GM18861 (cell line): ENCODE measurements around the gene SPAG8.
A peak's percentile ranks its signal among the peaks of the same experiment; 100 is the strongest.

ENCODE experiments used
- ATAC-seq: cut with Tn5 transposase; IDR thresholded peaks from one replicate; pipeline ENCODE4 v1.9.1; 2021; ENCODE audit not compliant: unreplicated experiment

Gene SPAG8

DNA sequence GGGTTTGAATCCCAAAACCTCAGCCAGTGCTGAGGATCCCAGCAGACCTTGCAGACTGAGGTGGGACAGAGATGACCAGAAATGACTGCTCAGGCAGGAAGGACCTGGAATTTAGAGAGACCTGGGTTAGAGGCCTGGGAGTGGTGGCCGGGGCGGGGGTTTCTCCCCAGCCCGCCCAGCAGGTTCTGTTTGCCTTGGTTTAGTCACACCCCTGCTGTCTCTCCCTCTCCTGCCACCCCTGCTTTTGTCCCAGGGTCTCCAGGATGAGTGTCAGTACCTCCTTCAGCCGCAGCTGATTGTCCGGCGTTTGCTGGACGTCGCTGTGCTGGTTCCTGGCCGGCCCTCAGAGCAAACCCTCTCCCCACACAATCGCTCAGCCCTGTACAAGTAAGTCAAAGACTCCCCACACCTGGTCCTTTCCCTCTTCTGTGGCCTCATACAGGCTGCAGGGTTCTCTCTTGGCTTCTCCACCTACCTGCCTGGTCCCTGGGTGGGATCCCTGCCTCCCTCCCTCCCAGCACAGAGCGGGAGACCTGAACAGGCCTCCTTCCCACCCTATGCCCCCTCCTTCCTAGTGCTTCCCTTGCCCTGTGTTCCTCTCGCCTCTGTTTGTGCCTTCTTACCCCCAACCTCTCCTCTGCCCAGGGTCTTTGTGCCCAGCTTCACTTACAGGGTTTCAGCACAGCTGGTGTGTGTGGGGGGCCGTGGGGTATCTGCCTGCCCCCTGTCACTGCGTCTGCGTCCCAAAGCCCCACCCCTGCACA is 29.0 kb upstream of the SPAG8 start:
- ATAC-seq = no peak

DNA sequence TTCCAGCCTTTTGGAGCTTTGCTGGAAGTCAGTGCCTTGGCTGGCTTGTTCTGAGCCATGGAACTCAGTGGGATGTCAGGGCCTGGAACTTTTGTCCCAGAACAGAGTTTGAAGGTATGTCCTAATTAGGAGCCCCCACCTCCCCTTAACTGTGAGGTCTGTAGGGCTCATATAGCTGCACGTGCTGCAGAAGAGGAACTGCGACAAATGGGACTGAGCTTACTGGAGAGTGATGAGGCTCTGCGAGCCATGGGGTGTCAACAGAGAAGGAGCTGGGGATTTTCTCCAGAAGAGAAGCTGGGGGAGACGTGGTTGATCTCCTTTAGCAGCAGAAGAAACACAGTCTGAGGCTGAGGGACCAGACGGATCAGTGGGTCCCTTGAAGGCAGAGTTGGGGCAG is 27.9 kb upstream of the SPAG8 start:
- ATAC-seq = no peak

DNA sequence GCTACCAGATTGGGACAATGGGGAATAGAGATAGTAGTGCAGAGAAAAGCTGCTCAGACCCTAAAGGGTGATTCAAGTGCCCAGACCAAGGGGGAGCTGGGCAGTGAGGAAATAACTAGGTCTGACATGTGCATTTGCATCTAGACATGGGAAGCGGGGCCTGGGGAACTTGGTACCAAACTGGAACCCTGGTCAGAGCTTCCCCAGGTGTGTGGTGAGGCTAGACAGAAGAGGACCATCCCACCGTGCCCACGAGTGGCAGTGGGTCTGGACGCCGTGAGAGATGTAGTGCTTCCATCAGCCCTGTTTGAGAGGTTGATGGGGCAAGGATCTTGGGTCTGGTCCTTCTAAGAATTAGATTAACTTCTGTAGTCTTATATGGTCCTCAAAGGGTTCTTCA is 24.5 kb upstream of the SPAG8 start:
- ATAC-seq = no peak

DNA sequence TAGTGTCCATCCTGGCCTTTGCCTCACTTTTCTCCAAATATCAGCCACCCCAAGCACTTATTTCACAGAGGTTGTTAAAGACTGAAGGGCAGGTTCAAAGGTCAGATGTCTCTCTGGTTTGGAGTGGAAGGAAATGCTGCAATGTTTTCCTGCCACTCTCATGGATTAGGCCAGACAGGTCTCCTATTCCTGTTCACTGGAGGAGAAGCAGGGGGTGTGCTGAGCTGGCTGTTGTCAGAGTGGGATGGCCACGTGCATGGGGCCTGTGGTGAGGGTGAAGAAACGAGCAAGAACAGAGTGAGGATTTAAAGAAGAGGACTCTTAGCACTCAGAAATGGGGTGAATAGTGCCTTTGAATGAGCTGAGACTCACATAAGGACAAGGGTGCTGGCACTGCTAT is 23.7 kb upstream of the SPAG8 start:
- ATAC-seq = no peak

DNA sequence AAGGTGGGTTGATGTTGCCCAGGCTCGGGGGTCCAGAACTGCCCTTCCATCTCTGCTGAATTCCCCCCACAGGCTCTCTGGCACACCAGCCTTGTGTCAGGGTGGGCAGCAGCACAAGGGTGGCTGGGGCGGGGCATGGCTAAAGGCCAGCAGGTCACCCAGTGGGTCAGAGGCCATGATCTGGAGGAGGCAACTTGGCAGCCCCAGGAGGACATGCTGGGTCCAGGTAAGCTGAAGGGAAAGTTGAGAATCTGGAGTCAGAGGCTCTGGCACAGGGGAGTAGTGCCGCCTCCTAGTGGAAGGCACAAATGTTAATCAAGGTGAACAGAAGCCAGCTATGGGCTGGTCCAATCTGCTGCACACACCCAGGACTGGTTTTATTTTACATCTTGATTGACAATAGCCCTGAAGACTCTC is 23.2 kb upstream of the SPAG8 start:
- ATAC-seq = no peak

DNA sequence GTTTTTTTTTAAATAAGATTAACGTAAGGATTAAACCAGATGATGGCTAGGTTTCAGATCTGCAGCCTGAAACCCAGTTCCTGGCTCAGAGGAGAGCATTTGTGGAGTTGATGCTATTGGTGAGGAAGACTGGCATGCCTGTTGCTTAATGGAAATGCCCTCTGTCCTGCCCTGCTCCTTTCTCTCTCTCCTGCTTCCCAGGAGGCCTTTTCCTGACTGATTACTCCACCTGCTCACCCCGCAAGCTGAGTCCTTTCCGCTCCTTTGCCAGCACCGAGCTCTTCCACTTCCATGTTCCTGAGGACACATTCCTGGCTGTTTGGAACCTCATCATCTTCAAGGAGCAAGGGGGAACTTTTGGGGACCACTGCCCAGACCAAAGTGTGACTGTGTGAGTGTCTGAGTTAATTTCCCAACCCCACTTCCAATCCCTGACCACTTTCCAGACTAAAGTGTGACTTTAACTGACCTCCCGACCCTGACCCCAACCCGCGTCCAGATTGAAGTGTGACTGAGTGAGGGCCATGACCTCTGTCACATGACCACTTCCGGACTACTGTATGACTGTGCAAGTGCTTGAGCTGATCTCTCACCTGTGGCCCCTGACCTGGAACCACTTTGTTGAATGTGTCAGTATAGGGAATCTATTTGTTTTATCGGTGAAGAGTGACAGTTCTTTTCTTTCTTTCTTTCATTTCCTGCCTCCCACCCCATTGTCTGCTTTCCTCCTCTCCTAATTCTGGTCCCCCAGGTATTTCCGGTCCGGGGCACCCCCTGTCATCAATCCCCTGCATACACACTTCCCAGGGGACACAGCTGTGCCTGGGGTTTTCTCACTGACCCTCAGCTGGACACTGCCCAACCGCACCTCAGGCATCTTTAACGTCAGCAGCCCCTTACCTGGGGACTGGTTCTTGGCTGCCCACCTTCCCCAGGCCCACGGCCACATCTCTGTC is 22.5 kb upstream of the SPAG8 start:
- no peak for ATAC-seq

DNA sequence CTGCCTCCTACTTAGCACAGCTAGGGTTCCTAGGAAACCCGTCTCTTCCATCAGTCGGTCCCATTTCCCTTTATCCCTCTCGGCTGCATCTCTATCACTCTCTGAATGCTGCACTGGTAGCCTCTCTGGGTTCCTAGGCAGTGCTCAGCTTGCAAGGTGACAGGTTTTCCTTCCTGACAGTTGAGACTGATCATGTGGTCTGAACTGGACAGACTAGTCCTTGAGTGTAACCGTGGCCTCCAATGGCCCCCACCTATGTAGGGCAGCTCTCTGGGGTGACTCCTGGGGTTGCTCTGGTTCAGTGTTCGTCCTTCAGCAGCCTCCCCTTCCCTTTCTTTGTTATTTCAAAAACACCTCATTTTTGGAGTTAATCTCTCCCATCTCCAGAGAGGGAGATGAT is 20.8 kb upstream of the SPAG8 start:
- no peak for ATAC-seq

DNA sequence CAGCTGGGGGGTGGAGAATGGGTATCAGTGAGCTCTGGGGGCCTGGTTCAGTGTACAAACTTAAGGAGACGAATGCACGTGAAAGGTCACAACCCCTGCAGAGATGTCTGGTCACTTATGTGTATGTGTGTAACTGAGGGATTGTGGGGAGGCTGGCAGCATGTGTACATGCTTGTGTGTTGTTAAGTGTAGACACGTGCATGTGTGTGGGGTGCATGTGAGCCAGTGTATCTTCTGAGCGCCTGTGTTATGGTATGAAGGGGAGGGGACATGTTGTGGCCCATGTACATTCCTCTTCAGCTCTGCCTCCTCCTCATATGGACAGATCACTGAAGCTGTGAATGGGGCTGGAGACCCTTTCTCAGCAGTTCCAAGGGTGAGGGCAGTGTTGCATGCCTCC is 19.0 kb upstream of the SPAG8 start:
- no peak for ATAC-seq

DNA sequence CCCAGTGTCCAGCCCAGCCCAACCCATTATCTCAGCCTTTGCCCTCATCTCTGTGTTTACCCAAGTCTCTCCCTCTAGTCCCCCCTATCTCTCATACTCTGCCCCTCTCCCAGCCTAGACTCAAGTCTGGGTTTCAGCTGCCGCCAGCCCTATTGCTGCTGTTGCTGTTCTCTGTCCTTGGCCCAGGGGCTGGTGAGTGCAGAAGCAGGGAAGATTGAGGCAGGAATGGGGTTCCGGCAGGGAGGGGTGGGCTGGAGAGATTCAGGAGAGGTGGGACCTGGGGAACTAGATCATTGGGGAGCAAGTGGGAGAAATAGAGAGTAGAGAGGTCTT is 17.7 kb upstream of the SPAG8 start:
- ATAC-seq = no peak

DNA sequence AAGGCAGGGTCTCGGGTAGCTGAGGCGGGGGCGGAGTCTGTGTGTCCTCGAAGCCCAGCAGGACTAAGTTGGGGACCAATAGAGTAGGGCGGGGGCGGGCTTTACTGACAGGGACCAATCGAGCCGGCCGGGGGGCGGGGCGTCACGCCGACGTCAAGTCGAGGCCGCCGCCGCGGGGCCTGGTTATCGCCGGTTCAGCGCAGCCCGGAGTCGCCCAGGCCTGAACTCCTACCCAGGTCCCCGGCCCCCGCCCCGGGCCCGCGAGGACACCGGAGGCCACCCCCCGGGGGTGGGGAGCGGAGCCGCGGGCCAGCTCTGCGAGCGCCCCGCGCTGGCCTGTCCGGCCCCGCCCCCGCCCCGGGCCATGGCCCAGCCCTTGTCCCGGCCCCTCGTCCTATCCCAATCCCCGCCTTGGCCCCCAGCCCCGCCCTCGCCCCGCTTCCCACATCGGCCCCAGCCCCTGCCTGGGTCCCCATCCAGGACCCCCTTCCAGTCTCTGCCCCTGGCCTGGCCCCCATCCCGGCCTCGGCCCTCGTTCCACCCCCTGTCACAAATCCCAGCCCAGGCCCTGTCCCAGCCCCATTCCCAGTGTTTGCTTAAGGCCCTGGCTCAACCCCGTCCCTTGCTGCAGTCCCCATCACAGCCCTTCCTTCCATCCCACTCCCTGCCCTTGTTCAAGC is 17.2 kb upstream of the SPAG8 start, which contains the start of gene TMEM8B:
Gene TMEM8B (plus strand): TSS at position 145 of the 680 bp plus-strand sequence. CDS start 220 bp downstream, at position 365.
- peak; percentile 49 for ATAC-seq

DNA sequence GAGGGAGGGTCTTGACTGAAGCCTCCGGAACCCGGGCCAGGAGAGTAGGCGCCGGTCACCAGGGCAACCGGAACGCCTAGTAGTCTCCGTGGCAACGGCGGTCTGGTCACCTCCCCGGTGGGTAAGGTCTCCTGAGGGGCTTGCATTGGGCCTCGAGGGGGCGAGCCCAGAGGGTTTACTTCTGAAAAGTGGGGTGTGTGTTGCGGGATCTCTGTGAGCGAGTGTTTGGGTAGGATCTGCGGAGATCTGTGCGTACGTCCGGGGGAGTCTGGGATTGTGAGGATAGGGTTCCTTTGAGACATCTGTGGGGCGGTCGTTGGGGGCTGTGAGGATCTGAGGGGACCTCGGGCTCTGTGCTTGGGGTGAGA is 16.6 kb upstream of the SPAG8 start, which contains the start of gene FAM221B:
Gene FAM221B (minus strand): TSS at position 17 of the 368 bp plus-strand sequence. CDS start 2,571 bp downstream, outside the sequence.
- ATAC-seq = no peak

DNA sequence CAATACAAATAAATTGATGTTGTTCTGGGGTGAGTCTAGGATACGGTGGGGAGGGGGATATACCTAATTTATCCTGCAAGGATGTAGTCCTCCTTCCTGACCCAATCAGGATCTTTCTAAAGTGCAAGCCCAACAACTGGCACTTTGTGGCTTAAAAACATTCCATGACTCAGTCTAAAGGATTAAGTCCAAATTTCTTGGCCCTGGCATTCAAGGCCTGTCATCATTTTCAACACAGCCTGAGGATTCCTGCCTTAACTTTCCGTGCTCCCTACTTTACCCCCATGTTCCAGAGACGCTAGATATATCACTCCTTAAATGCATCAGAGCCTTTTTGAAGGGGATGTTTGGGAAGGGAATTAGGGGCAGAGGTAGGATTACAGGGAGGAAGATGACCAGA is 15.4 kb upstream of the SPAG8 start:
- ATAC-seq = no peak

DNA sequence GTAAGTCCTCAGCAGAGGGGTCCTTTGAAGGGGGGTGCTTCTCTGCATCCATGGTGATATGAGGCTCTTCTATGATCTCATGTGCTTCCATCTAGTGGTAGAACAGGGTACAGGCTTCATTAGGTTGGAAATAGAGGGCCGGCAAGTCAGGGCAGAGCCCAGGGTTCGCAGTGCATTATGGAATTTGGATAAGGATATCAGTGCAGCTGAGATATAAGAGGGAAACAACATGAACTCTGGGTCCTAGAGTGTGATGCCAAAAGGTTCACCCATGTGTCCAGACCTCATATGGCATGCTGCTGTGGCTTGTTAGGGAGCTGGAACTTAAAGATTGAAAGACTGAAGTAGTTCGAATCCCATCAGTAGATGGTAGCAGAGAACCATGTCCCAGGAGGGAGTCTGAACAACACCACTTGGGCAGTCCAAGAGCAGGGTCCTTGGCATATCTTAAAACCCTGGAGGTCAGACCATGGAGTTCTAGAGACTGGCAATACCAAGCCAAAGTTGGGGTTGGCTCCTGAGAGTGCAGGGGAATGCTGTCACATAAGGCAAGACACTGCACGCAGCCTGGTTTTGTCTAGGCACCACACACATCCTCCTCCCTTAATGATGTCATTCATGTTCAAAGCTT is 14.1 kb upstream of the SPAG8 start:
- ATAC-seq = peak; percentile 36

DNA sequence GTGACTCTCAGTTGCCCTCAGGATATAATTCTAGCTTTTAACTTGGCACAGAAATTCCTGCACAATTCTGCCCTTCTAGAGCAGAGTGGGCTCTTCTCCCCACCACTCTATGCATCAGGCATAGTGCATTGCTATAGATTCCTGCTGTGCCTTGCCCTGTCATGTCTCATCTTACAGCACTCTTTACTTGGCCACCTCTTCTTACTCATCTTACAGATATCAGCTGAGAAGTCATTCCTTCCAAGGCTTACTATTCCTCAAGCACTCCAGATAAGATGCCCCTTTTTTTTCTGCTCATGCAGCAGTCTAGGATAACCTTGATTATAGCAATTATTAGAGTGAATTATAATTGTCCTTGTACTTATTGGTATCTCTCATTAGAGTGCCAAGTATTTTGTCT is 10.9 kb upstream of the SPAG8 start:
- no peak for ATAC-seq

DNA sequence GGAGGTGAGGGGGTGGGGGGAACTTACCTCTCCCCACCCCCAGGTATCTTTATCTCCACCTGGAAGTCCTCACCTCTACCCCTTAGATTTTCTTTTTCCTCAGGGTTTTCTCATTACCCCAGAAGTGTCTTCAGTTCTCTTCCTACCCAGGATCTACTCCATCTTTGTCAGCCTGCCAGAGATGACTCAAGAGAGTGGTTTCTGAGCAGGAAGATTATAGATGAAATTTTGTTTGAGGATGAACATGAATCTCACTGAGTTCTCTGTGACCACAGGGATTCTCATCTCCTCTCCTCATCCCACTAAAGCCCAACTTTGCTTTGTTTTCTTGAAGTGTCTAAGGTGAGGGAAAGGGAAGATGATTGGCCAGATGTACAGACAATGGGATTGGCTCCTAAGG is 8.0 kb upstream of the SPAG8 start:
- ATAC-seq = no peak

DNA sequence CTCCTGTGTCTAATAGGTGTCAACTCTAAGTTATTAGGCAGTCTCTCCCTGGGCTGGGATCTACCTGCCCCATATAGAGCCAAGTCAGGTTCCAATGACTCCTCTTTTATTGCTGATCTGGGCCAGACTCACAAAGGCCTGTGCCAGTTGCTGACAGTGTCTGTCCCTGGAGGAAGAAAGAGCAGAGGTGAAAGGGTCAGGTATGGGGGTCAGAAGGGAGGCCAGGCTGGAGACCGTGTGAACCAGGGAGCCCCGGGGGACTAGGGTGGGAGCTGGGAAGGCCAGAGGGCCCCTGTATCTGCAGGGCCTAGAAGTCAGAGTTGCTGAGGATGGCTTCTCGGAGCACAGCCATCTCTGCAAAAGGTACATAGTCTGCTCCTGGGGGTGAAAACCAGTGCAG is 6.3 kb upstream of the SPAG8 start:
- ATAC-seq = no peak

DNA sequence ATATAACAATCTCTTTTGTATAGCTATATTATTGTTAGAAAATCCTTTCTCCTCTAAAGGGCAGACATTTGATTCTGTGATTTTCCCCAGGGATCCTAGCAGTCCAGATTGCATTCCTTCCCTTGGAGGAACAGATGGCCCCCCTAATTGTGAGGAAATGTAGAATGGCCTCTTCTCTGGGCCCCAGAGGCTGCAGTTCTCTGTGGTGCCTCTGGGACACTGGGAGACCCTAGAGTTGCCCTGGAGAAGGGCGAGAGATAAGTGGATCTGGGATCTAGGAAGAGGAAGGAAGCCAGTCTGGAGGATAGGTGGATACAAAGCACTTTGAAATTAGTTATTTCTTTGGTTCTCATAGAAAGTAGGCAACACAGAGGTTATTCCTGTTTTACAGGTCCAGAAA is 4.6 kb upstream of the SPAG8 start:
- no peak for ATAC-seq

DNA sequence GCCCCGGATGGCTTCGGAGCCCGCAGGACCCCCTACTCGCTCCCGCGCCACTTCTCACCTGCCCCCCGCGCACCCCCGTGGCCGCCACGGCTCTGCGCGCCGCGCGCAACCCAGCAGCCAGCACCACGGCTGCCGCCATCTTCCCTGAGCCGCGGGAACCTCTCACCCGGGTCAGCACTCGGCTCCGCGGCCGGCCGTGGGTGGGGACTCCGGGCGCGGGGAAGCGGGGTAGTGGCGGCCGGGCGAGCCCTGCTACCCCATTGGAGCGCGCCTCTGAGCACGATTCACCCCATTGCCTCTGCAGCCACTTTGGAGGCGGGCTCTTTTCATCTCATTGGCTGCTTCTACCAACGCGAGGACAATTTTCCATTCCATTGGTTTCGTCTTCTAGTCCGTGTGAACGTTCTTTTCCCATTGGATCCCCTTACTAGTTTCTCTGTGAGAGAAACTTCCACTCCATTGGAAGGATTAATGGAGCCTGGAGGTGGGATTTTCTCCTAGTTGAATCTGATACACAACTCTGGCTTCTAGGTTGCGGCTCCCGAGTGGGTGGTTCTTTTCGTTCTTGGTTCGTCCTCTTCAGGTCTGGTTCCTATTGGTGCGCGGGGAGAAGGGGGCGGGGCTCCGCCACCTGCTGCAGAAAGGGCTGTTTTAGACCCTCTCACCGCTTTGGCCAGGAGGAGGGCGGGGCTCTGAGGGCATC is 2.9 kb upstream of the SPAG8 start, which contains the start of gene HINT2:
Gene HINT2 (minus strand): TSS at position 202 of the 703 bp plus-strand sequence. CDS start 63 bp downstream, at position 139.
- peak; percentile 61 for ATAC-seq

DNA sequence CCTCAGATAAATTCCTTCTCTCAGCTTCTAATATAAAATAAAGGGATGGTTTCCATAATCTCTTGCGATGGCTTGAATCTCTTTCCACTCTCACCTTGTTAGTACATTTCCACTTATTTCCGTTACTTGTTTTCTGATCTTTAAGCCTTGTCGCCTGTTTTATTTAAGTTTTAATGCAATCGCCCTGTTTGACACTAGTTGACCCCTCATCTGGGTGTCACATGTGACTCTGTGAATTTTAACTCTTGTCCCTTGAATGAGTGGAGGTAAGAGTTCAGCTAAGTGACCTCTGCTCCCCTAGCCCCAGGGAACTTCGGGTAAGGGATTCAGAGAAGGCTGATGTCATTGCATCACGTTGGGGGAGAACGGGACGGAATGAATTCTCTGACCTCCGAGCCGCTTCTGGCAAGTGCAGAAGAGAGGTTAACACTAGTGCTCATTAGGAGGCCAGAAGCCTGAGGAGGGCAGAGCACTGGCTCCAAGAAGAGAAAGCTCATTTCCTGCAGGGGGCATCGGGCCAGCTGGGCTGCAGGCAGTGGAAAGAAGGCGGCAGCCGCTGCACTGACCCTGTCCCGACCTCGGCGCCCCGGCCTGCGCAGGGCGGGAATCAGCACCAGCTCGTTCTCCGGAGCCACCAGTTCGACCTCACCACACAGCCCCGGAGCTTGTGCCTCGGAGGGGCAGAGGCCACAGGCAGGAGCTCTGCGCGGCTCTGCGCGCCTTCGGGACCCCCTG is 2.2 kb upstream of the SPAG8 start:
- peak; percentile 26 for ATAC-seq
